A549 (cell line): Measurements from ENCODE around the gene DOCK9. TPM values are rescaled to one million over a fixed set of nuclear protein-coding genes. Genes with fewer than 3 reads are reported as not detected.

Source experiments
- ATAC-seq, 2 experiments: fragments of 200-7000 bp in 1 of 2; fragments of >200 bp in 1 of 2; cut with Nextera tagmentation in 1 of 2; cut with Tn5 transposase in 1 of 2; 3 replicates each; pipeline versions ENCODE4 v1.8.0 to v1.9.1; 2018 to 2020; ENCODE audit warnings: mild to moderate bottlenecking in 1 of 2, moderate library complexity in 1 of 2
- CTCF ChIA-PET: fragments of 300-600 bp; sonication (Branson Sonifier 250); formaldehyde crosslinking; extraction: SDS; loops from one replicate; lab custom pipeline; 2021; ENCODE audit warnings: antibody characterized with exemption, inconsistent platforms; lab: Yijun Ruan, JAX
- POLR2A ChIA-PET: fragments of 350-600 bp; formaldehyde crosslinking; extraction: SDS; loops from one replicate; lab custom pipeline; 2021; ENCODE audit warnings: antibody characterized with exemption, inconsistent platforms; lab: Yijun Ruan, JAX
- DNase-seq, 2 experiments: peaks; one replicate each; pipeline versions ENCODE4 v3.0.0 to v3.0.0-alpha.2; 2011 to 2016; ENCODE audit warnings: low read depth in 1 of 2, low spot score in 1 of 2
- FAIRE-seq: peaks from 2 replicates; lab custom pipeline; 2011; peaks lifted over from hg19 to GRCh38; lab: Jason Lieb, UNC
- H3K27ac ChIP-seq, 2 experiments: fragments of >200 bp; sonication (Bioruptor Twin); formaldehyde crosslinking; 3 replicates each; pipeline ENCODE4 v1.5.1; 2016 to 2017
- H3K4me1 ChIP-seq: fragments of >200 bp; sonication (Bioruptor Twin); formaldehyde crosslinking; 3 replicates; pipeline ENCODE4 v1.6.1; 2016
- H3K4me2 ChIP-seq: fragments of >200 bp; sonication (Bioruptor Twin); formaldehyde crosslinking; 3 replicates; pipeline ENCODE4 v1.6.1; 2016
- H3K4me3 ChIP-seq: fragments of >200 bp; sonication (Bioruptor Twin); formaldehyde crosslinking; 3 replicates; pipeline ENCODE4 v1.5.1; 2016
- H3K9me3 ChIP-seq: fragments of >200 bp; sonication (Bioruptor Twin); formaldehyde crosslinking; 3 replicates; pipeline ENCODE4 v1.6.1; 2016
- CHD4 ChIP-seq: fragments of 200-600 bp; sonication (generic); IDR thresholded peaks from 2 replicates; pipeline ENCODE4 v1.6.1; 2016; ENCODE audit warnings: antibody characterized with exemption, mild to moderate bottlenecking, borderline replicate concordance
- ELK1 ChIP-seq: fragments of 150-350 bp; IDR thresholded peaks from 2 replicates; pipeline ENCODE4 v1.6.1; 2014; ENCODE audit warnings: low read depth, mild to moderate bottlenecking, low read length
- ESRRA ChIP-seq: fragments of 150-350 bp; IDR thresholded peaks from 2 replicates; pipeline ENCODE4 v1.6.1; 2014; ENCODE audit warnings: mild to moderate bottlenecking, low read length, borderline replicate concordance
- FOSB ChIP-seq: fragments of 250-450 bp; sonication (Bioruptor Pico); IDR thresholded peaks from 2 replicates; pipeline ENCODE4 v1.5.0; 2020; ENCODE audit warnings: mild to moderate bottlenecking, moderate library complexity
- HES2 ChIP-seq: fragments of >200 bp; sonication (Bioruptor Twin); formaldehyde crosslinking; IDR thresholded peaks from 2 replicates; pipeline ENCODE4 v1.6.1; 2016
- KDM1A ChIP-seq: fragments of 200-600 bp; sonication (generic); IDR thresholded peaks from 2 replicates; pipeline ENCODE4 v1.6.1; 2016; ENCODE audit warnings: low read depth, mild to moderate bottlenecking
- NR3C1 ChIP-seq: fragments of >200 bp; sonication (Bioruptor Twin); formaldehyde crosslinking; IDR thresholded peaks from 3 replicates; pipeline ENCODE4 v1.6.1; 2017
- PHF8 ChIP-seq: fragments of 200-600 bp; sonication (generic); IDR thresholded peaks from 2 replicates; pipeline ENCODE4 v1.6.1; 2016; ENCODE audit warnings: low read depth, mild to moderate bottlenecking, antibody characterized with exemption, moderate library complexity, borderline replicate concordance
- RARB ChIP-seq: fragments of 250-450 bp; sonication (Bioruptor Pico); IDR thresholded peaks from 2 replicates; pipeline ENCODE4 v1.8.0; 2021; ENCODE audit warnings: mild to moderate bottlenecking, moderate library complexity
- RFX5 ChIP-seq: fragments of 450-650 bp; IDR thresholded peaks from 2 replicates; pipeline ENCODE4 v1.7.1; 2014; ENCODE audit warnings: antibody characterized with exemption, mild to moderate bottlenecking, moderate library complexity
- SREBF2 ChIP-seq: fragments of 450-650 bp; IDR thresholded peaks from 2 replicates; pipeline ENCODE4 v1.6.1; 2014; ENCODE audit warnings: mild to moderate bottlenecking, moderate library complexity
- ZFP36 ChIP-seq: fragments of 450-650 bp; IDR thresholded peaks from 2 replicates; pipeline ENCODE4 v1.6.1; 2014; ENCODE audit warnings: borderline replicate concordance; ENCODE audit not compliant: partially characterized antibody
- WGBS: methylation state at CpG from one replicate; pipeline ENCODE4 v1.1.6; 2017; ENCODE audit errors: missing lambda C conversion rate; 5-methylcytosine and 5-hydroxymethylcytosine counted together
- polyA plus RNA-seq, 4 experiments: library from polyadenylated mRNA; depleted of rRNA in 3 of 4; stranded (reverse); fragments of >200 nt; fragmentation: RNase III in 1 of 4; extraction: RNeasy Plus Mini Kit Qiagen cat#74134 plus additional on column Dnase treatment in 1 of 4; gene quantifications; 2 replicates in 3 of 4; 3 replicates in 1 of 4; pipeline ENCODE4 v1.2.3, GENCODE V29; 2011 to 2017
- TF ChIP-seq, protein P1 (sequence below): fragments of 200-600 bp; sonication (generic); IDR thresholded peaks from 2 replicates; pipeline ENCODE4 v1.6.1; 2016; ENCODE audit warnings: antibody characterized with exemption, mild to moderate bottlenecking, moderate library complexity
- TF ChIP-seq, protein P2 (sequence below): IDR thresholded peaks from 2 replicates; pipeline ENCODE4 v1.6.1; 2012
- TF ChIP-seq, protein P3 (sequence below): fragments of >200 bp; sonication (Bioruptor Twin); formaldehyde crosslinking; IDR thresholded peaks from 3 replicates; pipeline ENCODE4 v1.5.1; 2016
- TF ChIP-seq, protein P4 (sequence below): fragments of 250-450 bp; sonication (Bioruptor Pico); IDR thresholded peaks from 2 replicates; pipeline ENCODE4 v1.5.0; 2021; ENCODE audit warnings: mild to moderate bottlenecking, moderate library complexity, borderline replicate concordance

The DOCK9 gene
- polyA plus RNA-seq, 2 of the 4 experiments (the other 2 are of a cell fraction) = 34.0 to 43.9 TPM

GRCh38 chr13:98934243-98934642 is 43.6 kb downstream of the DOCK9 start (continued):
- TF ChIP-seq, protein P1, sequence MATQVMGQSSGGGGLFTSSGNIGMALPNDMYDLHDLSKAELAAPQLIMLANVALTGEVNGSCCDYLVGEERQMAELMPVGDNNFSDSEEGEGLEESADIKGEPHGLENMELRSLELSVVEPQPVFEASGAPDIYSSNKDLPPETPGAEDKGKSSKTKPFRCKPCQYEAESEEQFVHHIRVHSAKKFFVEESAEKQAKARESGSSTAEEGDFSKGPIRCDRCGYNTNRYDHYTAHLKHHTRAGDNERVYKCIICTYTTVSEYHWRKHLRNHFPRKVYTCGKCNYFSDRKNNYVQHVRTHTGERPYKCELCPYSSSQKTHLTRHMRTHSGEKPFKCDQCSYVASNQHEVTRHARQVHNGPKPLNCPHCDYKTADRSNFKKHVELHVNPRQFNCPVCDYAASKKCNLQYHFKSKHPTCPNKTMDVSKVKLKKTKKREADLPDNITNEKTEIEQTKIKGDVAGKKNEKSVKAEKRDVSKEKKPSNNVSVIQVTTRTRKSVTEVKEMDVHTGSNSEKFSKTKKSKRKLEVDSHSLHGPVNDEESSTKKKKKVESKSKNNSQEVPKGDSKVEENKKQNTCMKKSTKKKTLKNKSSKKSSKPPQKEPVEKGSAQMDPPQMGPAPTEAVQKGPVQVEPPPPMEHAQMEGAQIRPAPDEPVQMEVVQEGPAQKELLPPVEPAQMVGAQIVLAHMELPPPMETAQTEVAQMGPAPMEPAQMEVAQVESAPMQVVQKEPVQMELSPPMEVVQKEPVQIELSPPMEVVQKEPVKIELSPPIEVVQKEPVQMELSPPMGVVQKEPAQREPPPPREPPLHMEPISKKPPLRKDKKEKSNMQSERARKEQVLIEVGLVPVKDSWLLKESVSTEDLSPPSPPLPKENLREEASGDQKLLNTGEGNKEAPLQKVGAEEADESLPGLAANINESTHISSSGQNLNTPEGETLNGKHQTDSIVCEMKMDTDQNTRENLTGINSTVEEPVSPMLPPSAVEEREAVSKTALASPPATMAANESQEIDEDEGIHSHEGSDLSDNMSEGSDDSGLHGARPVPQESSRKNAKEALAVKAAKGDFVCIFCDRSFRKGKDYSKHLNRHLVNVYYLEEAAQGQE = no peak
- TF ChIP-seq PHF8 = no peak

DNA sequence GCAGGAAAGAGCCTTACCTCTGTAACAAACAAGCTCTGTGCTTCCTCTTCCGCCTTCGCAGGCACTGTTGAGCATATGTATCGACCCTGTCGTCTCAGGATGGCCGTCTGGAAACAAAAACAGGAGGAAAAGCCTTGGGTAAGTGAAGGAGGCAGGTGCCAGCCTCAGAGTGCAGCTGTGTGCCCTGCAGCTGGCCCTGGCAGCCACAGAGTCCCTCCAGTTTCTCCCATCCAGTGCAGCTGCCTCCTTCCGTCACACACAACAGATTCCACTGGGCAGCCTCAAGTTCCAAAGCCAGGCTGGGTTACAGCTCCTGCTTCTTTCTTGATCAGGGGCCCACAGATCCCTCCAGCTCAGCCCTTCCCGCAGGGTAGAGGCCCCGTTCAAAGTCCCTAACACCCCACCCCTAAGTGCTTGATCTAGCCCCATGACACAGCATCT is 47.7 kb downstream of the DOCK9 start:
- DNase-seq (no peak), ATAC-seq (no peak), FAIRE-seq (no peak)
- ChIA-PET CTCF (no interaction called here), POLR2A (no interaction called here)
- Histone ChIP-seq H3K4me2 (no peak overlapping the region), H3K4me1 (peaks cover 8% of the 10 kb centered on the region), H3K27ac (no peak overlapping the region), H3K9me3 (peaks cover 10% of the 10 kb centered on the region; the same call in 2 of the 3 replicates), H3K4me3 (no peak overlapping the region)
- TF ChIP-seq, protein P2, sequence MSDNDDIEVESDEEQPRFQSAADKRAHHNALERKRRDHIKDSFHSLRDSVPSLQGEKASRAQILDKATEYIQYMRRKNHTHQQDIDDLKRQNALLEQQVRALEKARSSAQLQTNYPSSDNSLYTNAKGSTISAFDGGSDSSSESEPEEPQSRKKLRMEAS = no peak
- TF ChIP-seq ESRRA (no peak), ELK1 (no peak), CHD4 (no peak), NR3C1 (no peak), RARB (no peak), ZFP36 (no peak), RFX5 (no peak), FOSB (no peak), HES2 (no peak), KDM1A (no peak), SREBF2 (no peak)
- TF ChIP-seq, protein P3, sequence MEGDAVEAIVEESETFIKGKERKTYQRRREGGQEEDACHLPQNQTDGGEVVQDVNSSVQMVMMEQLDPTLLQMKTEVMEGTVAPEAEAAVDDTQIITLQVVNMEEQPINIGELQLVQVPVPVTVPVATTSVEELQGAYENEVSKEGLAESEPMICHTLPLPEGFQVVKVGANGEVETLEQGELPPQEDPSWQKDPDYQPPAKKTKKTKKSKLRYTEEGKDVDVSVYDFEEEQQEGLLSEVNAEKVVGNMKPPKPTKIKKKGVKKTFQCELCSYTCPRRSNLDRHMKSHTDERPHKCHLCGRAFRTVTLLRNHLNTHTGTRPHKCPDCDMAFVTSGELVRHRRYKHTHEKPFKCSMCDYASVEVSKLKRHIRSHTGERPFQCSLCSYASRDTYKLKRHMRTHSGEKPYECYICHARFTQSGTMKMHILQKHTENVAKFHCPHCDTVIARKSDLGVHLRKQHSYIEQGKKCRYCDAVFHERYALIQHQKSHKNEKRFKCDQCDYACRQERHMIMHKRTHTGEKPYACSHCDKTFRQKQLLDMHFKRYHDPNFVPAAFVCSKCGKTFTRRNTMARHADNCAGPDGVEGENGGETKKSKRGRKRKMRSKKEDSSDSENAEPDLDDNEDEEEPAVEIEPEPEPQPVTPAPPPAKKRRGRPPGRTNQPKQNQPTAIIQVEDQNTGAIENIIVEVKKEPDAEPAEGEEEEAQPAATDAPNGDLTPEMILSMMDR = no peak
- TF ChIP-seq, protein P1 = no peak
- TF ChIP-seq, protein P4, sequence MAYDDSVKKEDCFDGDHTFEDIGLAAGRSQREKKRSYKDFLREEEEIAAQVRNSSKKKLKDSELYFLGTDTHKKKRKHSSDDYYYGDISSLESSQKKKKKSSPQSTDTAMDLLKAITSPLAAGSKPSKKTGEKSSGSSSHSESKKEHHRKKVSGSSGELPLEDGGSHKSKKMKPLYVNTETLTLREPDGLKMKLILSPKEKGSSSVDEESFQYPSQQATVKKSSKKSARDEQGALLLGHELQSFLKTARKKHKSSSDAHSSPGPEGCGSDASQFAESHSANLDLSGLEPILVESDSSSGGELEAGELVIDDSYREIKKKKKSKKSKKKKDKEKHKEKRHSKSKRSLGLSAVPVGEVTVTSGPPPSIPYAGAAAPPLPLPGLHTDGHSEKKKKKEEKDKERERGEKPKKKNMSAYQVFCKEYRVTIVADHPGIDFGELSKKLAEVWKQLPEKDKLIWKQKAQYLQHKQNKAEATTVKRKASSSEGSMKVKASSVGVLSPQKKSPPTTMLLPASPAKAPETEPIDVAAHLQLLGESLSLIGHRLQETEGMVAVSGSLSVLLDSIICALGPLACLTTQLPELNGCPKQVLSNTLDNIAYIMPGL (CRISPR knock-in tag) = no peak
- WGBS = 86% methylated on average over 8 of the region's 8 CpGs
